ENCODE data around the gene ZBTB16. TPM values are rescaled to one million over a fixed set of nuclear protein-coding genes. Genes with fewer than 3 reads are reported as not detected.

The ZBTB16 gene
- total and polyA plus RNA-seq, 2 experiments from 2014 or later = 0.29 to 1.4 TPM

- no peak for ATAC-seq
- no peaks in the 10 kb centered on the region for H3K36me3 Mint-ChIP-seq (ENCODE audit: low read depth)
- H3K36me3 ChIP-seq (ENCODE audit: insufficient read depth) = no peaks in the 10 kb centered on the region
- no peak overlapping the region for H3K4me3 ChIP-seq
- no peaks in the 10 kb centered on the region for H3K9me2 ChIP-seq (ENCODE audit: insufficient read depth)
- H3K4me1 ChIP-seq (ENCODE audit: insufficient read depth) = peaks cover 15% of the 10 kb centered on the region
- peaks cover 9% of the 10 kb centered on the region for H3K27me3 Mint-ChIP-seq (ENCODE audit: insufficient read depth, low read depth, poor library complexity)
- no peak for DNase-seq (ENCODE audit: low spot score)
- H3K9me3 Mint-ChIP-seq = no peaks in the 10 kb centered on the region
- no peak overlapping the region for H3K4me3 Mint-ChIP-seq
- H3K79me2 ChIP-seq (replicated peaks; ENCODE audit: insufficient read depth) = no peaks in the 10 kb centered on the region
- H4K20me1 ChIP-seq (replicated peaks; ENCODE audit: insufficient read depth) = no peaks in the 10 kb centered on the region
- no peaks in the 10 kb centered on the region for H3F3A ChIP-seq (replicated peaks; ENCODE audit: low read depth)
- 0 out of 2 replicates have a peak overlapping the region, but pooled peaks have one; percentile 39 for H3K27ac Mint-ChIP-seq
- H3K4me2 ChIP-seq = no peak overlapping the region
- H3K4me1 Mint-ChIP-seq = peaks cover 28% of the 10 kb centered on the region
- H3K27ac ChIP-seq (ENCODE audit: low read depth) = no peak overlapping the region
- H3K27me3 ChIP-seq (ENCODE audit: insufficient read depth) = no peaks in the 10 kb centered on the region
- TF ChIP-seq STAT1 (IDR thresholded peaks at IDR 0.05; ENCODE audit: unreplicated experiment) (no peak), CTCF (conservative IDR thresholded peaks at IDR 0.05; ENCODE audit: low read depth in 2 of 2) (no peak), ZNF331 (CRISPR knock-in tag; IDR thresholded peaks at IDR 0.05; ENCODE audit: low read depth) (no peak), JUNB (IDR thresholded peaks at IDR 0.05; ENCODE audit: unreplicated experiment) (no peak), EZH2phosphoT487 (IDR thresholded peaks at IDR 0.05; ENCODE audit: unreplicated experiment) (no peak), ZNF114 (CRISPR knock-in tag; IDR thresholded peaks at IDR 0.05) (no peak)
- no peak overlapping the region for H2AFZ ChIP-seq
These were observed 111.9 kb downstream of the ZBTB16 start for GRCh38 chr11:114171257-114172054.

- peaks cover 21% of the 10 kb centered on the region for H3K4me1 Mint-ChIP-seq
- Histone ChIP-seq H3K79me2 (replicated peaks; ENCODE audit: insufficient read depth) (no peaks in the 10 kb centered on the region), H3K4me2 (no peak overlapping the region), H3K27ac (ENCODE audit: low read depth) (no peak overlapping the region), H3K9me2 (ENCODE audit: insufficient read depth) (no peaks in the 10 kb centered on the region), H3K27me3 (ENCODE audit: insufficient read depth) (no peaks in the 10 kb centered on the region), H3F3A (replicated peaks; ENCODE audit: low read depth) (no peaks in the 10 kb centered on the region), H4K20me1 (replicated peaks; ENCODE audit: insufficient read depth) (no peaks in the 10 kb centered on the region), H3K4me1 (ENCODE audit: insufficient read depth) (peaks cover 9% of the 10 kb centered on the region), H2AFZ (no peak overlapping the region), H3K4me3 (no peak overlapping the region), H3K36me3 (ENCODE audit: insufficient read depth) (no peaks in the 10 kb centered on the region)
- H3K9me3 Mint-ChIP-seq = no peaks in the 10 kb centered on the region
- peaks cover 7% of the 10 kb centered on the region for H3K27me3 Mint-ChIP-seq (ENCODE audit: insufficient read depth, low read depth, poor library complexity)
- ATAC-seq = no peak
- DNase-seq (ENCODE audit: low spot score) = no peak
- no peak overlapping the region for H3K27ac Mint-ChIP-seq
- no peak for TF ChIP-seq CTCF (conservative IDR thresholded peaks at IDR 0.05; ENCODE audit: low read depth in 2 of 2)
- no peak for TF ChIP-seq NANOG (IDR thresholded peaks at IDR 0.05; ENCODE audit: borderline replicate concordance)
- TF ChIP-seq ZNF462 (CRISPR knock-in tag; IDR thresholded peaks at IDR 0.05) = no peak
- no peak overlapping the region for H3K4me3 Mint-ChIP-seq
- no peaks in the 10 kb centered on the region for H3K36me3 Mint-ChIP-seq (ENCODE audit: low read depth)
These were observed 112.7 kb downstream of the ZBTB16 start for GRCh38 chr11:114172055-114172861.

Data from GM23338 (cell line).